ENCODE data around the gene RHOD.

DNA sequence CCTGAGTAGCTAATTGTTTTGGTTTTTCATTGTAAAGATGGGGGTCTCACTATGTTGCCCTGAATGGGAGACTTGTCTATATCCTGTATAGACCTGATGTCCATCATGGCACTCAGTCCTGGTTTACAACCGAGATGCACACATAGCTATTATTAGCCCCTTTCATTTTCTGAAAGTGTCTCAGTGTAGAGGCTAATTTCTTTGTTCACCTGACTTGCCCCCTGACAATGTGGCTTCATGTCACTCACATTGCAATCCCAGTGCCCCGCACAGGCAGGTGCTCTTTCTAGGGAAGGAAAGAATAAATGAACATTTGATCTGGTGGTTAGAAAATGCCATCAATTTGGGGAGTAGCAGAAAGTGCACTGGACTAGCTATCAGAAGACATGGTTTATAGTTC, 49.3 kb downstream of the RHOD start:
- TF ChIP-seq POLR2A (IDR thresholded peaks at IDR 0.05; ENCODE audit: low read depth, low read length) (no peak), POLR2AphosphoS5 (IDR thresholded peaks at IDR 0.05; ENCODE audit: low read depth, low read length) (no peak)
